ENCODE results near the gene CYBRD1. TPM values are rescaled to one million over a fixed set of nuclear protein-coding genes. Genes with fewer than 3 reads are reported as not detected.

CYBRD1 gene
- total RNA-seq, 4 donors from 2014 or later = 201 to 603 (median 522) TPM

- no peak for TF ChIP-seq CTCF (IDR thresholded peaks at IDR 0.05; ENCODE audit: low read depth)
Observed at GRCh38 chr2:171530378-171530777, 8.1 kb downstream of the CYBRD1 start.

- no peak for TF ChIP-seq CTCF (IDR thresholded peaks at IDR 0.05; ENCODE audit: low read depth)
Observed at GRCh38 chr2:171531291-171531690, 9.0 kb downstream of the CYBRD1 start.

DNA sequence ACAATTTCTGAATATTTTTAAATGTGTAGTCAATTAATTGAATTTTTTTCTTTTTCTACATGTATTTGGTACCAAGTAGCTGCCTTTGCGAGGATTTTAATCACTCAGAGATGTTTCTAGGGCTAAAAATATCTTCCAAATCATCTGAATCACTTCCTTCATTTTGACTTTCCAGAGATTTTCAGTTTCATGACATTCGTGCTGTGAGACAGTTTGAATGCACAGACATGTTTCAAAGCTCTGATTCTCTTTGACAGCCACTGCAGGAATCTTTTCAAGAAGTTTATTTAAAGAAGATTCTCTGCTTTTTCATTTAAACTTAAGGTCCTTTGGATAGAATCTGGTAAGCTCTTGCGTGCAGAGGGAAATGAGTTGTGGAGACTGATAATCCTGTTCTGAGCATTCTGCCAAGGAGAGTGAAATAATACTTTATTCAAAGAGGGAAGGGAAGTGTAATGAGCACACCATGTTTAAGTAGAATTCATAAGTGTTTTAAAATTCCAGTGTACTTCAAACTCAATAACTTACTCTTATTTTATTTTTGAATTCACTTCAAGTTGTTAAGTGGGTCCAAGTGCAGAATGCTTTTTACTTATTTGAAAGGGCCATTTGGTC lies 9.7 kb downstream of the CYBRD1 start:
- TF ChIP-seq CTCF (IDR thresholded peaks at IDR 0.05; ENCODE audit: low read depth) = no peak

DNA sequence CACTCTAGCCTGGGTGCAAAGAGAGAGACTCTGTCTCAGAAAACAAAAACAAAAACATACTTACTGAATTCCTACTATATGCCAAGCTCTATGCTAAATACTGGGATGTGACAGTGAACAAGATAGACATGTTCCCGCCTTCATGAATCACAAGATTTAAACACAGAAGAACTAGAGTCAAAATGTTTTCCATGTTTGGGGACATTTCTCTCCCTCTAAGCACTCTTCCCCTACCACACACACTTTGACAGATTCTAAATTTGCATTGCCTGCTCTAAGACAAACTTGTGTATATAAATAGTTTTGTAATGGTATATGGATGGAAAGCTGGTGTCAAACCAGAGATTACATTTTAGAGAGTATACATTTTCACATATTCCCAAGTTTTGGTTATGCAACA lies 11.1 kb downstream of the CYBRD1 start:
- no peak for TF ChIP-seq CTCF (IDR thresholded peaks at IDR 0.05; ENCODE audit: low read depth)

GRCh38 chr2:171540437-171540836 lies 18.2 kb downstream of the CYBRD1 start:
- TF ChIP-seq CTCF (IDR thresholded peaks at IDR 0.05; ENCODE audit: low read depth) = no peak

GRCh38 chr2:171541202-171541887 lies 19.1 kb downstream of the CYBRD1 start:
- no peak for TF ChIP-seq CTCF (IDR thresholded peaks at IDR 0.05; ENCODE audit: low read depth)

- TF ChIP-seq CTCF (IDR thresholded peaks at IDR 0.05; ENCODE audit: low read depth) = no peak
Observed at GRCh38 chr2:171545086-171545485, 22.8 kb downstream of the CYBRD1 start.
